DND-41 (cell line): Measurements from ENCODE around the gene VEGFA.

Source experiments
- ATAC-seq: fragments of 200-7000 bp; cut with Tn5 transposase; 3 replicates; pipeline ENCODE4 v1.9.1; 2021; ENCODE audit warnings: low read depth; ENCODE audit not compliant: insufficient read depth
- DNase-seq: peaks from one replicate; pipeline ENCODE4 v3.0.0-alpha.2; 2020
- H2AFZ ChIP-seq: 2 replicates; pipeline ENCODE4 v1.6.0; 2012; ENCODE audit warnings: low read depth, low read length
- H3K27ac ChIP-seq: 2 replicates; pipeline ENCODE4 v1.5.1; 2012; ENCODE audit warnings: low read length, inconsistent platforms
- H3K27me3 ChIP-seq: fragments of 200-600 bp; sonication (generic); 2 replicates; pipeline ENCODE4 v1.6.0; 2012; ENCODE audit warnings: low read length, mild to moderate bottlenecking, inconsistent platforms; ENCODE audit not compliant: insufficient read depth, poor library complexity
- H3K36me3 ChIP-seq: 2 replicates; pipeline ENCODE4 v1.5.1; 2012; ENCODE audit warnings: low read length, inconsistent platforms; ENCODE audit not compliant: insufficient read depth
- H3K4me1 ChIP-seq: 2 replicates; pipeline ENCODE4 v1.5.1; 2012; ENCODE audit warnings: mild to moderate bottlenecking, low read length; ENCODE audit not compliant: insufficient read depth
- H3K4me2 ChIP-seq: 2 replicates; pipeline ENCODE4 v1.6.0; 2012; ENCODE audit warnings: mild to moderate bottlenecking, moderate library complexity, low read length, inconsistent platforms; ENCODE audit not compliant: insufficient read depth
- H3K4me3 ChIP-seq, 2 experiments: fragments of 200-600 bp in 1 of 2; shearing (Covaris generic) in 1 of 2; 2 replicates each; pipeline ENCODE4 v1.5.1; 2012 to 2016; ENCODE audit warnings: inconsistent platforms in 2 of 2, low read length in 2 of 2, mild to moderate bottlenecking in 2 of 2, low read depth in 1 of 2, moderate library complexity in 1 of 2
- H3K79me2 ChIP-seq: 2 replicates; pipeline ENCODE4 v1.6.0; 2012; ENCODE audit warnings: low read length, inconsistent platforms; ENCODE audit not compliant: insufficient read depth
- H3K9ac ChIP-seq: 2 replicates; pipeline ENCODE4 v1.6.0; 2012; ENCODE audit warnings: low read depth, mild to moderate bottlenecking, inconsistent platforms, low read length, moderate library complexity
- H3K9me3 ChIP-seq: 2 replicates; pipeline ENCODE4 v1.5.1; 2012; ENCODE audit warnings: low read length, moderate library complexity, mild to moderate bottlenecking, inconsistent platforms; ENCODE audit not compliant: insufficient read depth, severe bottlenecking
- H4K20me1 ChIP-seq: 2 replicates; pipeline ENCODE4 v1.6.0; 2012; ENCODE audit warnings: low read length; ENCODE audit not compliant: insufficient read depth
- CTCF ChIP-seq: IDR thresholded peaks from 2 replicates; pipeline ENCODE4 v1.5.1; 2012; ENCODE audit warnings: borderline replicate concordance, low read length, moderate library complexity, mild to moderate bottlenecking; ENCODE audit not compliant: poor library complexity, severe bottlenecking; ENCODE audit errors: extremely low read depth
- EZH2 ChIP-seq: IDR thresholded peaks from 3 replicates; pipeline ENCODE4 v1.6.1; 2012; ENCODE audit warnings: borderline replicate concordance, low read depth, mild to moderate bottlenecking, moderate library complexity, low read length, inconsistent platforms; ENCODE audit not compliant: severe bottlenecking

VEGFA gene

DNA sequence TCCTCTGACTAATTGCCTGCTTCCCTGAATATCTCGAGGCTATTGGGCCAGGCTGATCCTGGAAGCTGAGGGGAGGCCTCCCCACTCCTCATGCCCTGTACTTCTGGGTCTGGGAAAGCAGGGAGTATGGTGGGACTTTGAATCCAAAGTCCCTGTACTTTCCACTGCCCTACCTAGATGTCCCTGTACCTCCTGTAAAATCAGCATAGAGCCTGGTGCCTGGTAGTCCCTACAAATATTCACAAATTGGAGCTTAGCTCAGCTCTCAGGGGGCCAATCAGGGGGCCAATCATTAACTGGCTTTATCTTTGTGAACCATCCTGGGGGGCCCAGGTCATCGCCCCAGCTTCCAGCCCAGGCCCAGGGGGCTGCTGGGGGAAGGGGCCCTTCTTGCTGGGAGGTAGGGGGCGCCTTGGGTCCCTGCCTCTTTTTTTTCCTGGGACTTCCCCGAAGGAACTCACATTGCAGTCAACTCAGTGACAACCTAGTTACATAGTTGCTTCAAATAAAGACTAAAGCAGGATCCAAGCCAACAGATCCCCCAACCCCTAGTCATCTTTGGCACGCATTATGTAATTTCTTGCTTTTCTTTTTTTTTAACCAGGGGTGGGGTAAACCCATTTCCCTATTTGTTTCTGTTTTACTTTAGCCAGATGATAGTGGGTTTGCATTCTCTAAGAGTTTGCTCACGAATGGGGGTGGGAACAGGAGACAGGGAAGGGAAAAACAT, 6.9 kb upstream of the VEGFA start:
- H2AFZ ChIP-seq = no peak overlapping the region
- H3K36me3 ChIP-seq = no peaks in the 10 kb centered on the region
- H4K20me1 ChIP-seq = peaks cover 5% of the 10 kb centered on the region
- H3K27ac ChIP-seq = no peak overlapping the region
- no peaks in the 10 kb centered on the region for H3K79me2 ChIP-seq
- TF ChIP-seq EZH2 = no peak
- H3K9me3 ChIP-seq = no peaks in the 10 kb centered on the region
- no peak overlapping the region for H3K9ac ChIP-seq
- DNase-seq = no peak
- H3K4me1 ChIP-seq = no peaks in the 10 kb centered on the region
- no peak overlapping the region for H3K4me2 ChIP-seq
- no peak for ATAC-seq
- H3K4me3 ChIP-seq = no peak overlapping the region
- peaks cover 68% of the 10 kb centered on the region for H3K27me3 ChIP-seq

- H3K79me2 ChIP-seq = no peaks in the 10 kb centered on the region
- H3K36me3 ChIP-seq = no peaks in the 10 kb centered on the region
- no peak overlapping the region for H3K9ac ChIP-seq
- H3K4me1 ChIP-seq = no peaks in the 10 kb centered on the region; the same call in 1 of the 2 replicates
- H3K4me2 ChIP-seq = no peak overlapping the region
- peaks cover 73% of the 10 kb centered on the region for H3K27me3 ChIP-seq
- DNase-seq (no peak), ATAC-seq (no peak)
- no peak overlapping the region for H3K27ac ChIP-seq
- TF ChIP-seq EZH2 = no peak
- no peak for TF ChIP-seq CTCF
- H2AFZ ChIP-seq = no peak overlapping the region
- no peak overlapping the region for H3K4me3 ChIP-seq
- peaks cover 3% of the 10 kb centered on the region for H4K20me1 ChIP-seq
- no peaks in the 10 kb centered on the region for H3K9me3 ChIP-seq
Measured at GRCh38 chr6:43763812-43764522, 6.0 kb upstream of the VEGFA start.

DNA sequence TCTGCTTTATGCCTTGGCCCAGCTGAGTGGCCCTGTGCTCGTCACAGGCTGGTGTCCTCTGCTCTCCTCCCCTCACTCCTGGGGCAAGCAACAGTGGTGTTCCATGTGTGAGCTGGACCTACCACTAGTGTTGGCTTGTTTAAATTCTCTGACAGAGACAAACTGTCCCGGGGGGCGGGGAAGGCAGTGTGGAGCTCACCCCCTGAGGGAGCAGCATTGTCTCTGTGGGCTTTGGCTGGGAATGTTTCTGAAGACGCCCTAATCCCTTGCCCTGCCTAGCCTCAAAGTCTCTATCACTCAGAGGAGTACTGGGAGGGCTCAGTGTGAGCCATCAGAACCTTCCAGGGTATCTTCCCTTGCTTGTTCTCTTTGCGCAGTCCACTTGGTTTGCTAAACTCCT, 5.2 kb upstream of the VEGFA start:
- Histone ChIP-seq H3K9me3 (no peaks in the 10 kb centered on the region), H3K79me2 (no peaks in the 10 kb centered on the region), H3K4me1 (peaks cover 7% of the 10 kb centered on the region), H3K27ac (no peak overlapping the region), H3K36me3 (no peaks in the 10 kb centered on the region), H3K9ac (no peak overlapping the region), H2AFZ (no peak overlapping the region), H3K27me3 (peaks cover 69% of the 10 kb centered on the region), H3K4me2 (no peak overlapping the region), H4K20me1 (peaks cover 3% of the 10 kb centered on the region; the same call in 1 of the 2 replicates), H3K4me3 (no peak overlapping the region)
- DNase-seq = no peak
- ATAC-seq = no peak
- TF ChIP-seq CTCF (no peak), EZH2 (no peak)
